HG02970 (cell line): ENCODE results near the gene DACT2.
"Not testable (repeated sequence)": the region's sequence is repeated elsewhere in the genome, so short reads cannot be mapped to it uniquely, and the experiment has no call there.

ENCODE experiments used
- ATAC-seq: cut with Tn5 transposase; IDR thresholded peaks from one replicate; pipeline ENCODE4 v1.9.1; 2021; ENCODE audit warnings: mild to moderate bottlenecking, moderate library complexity, moderate number of reproducible peaks; ENCODE audit not compliant: unreplicated experiment, low FRiP score

DACT2 gene

DNA sequence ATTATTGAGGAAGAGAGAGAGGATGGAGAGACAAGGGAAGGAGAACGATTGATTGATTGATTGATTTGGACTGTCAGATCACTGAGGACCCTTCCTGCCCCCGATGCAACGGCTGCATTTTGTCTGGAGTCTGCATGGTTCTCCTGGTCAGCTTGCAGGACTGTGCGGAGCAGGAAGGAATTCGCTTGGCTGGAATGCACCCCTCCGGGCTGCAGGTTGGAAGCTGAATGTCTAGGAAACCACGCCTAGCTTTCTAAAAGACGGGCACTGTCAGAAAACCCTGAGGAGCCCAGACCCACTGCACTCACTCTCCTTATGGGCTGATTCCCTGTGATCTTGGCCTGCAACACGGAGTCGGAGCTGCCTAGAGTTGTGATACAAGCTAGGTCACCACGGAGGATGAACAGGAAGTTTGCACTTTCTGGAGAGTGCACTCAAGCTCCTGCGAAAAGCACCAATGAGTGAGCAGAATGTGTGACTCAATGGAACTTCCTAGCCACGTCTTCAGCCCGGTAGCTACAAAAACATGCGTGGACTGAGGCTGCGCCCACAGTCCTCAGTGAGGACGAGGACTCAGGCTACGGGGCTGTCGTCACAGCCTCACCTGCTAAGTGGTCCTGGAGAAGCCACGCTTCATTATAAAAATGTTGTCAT lies 14.4 kb downstream of the DACT2 start:
- ATAC-seq = no peak

DNA sequence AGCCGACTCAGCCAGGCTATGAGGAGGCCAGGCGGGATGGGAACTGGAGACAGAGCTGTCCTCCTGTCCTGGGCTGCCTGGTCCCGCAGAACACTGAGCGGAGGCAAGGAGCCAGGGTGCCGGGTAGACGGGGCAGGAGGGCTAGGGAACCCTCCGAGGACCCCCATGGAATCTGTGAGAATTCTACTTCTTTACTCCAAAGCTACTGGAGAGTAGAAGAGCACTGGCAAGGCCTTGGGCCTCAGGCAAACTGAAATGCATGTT lies 14.9 kb downstream of the DACT2 start:
- ATAC-seq = no peak

DNA sequence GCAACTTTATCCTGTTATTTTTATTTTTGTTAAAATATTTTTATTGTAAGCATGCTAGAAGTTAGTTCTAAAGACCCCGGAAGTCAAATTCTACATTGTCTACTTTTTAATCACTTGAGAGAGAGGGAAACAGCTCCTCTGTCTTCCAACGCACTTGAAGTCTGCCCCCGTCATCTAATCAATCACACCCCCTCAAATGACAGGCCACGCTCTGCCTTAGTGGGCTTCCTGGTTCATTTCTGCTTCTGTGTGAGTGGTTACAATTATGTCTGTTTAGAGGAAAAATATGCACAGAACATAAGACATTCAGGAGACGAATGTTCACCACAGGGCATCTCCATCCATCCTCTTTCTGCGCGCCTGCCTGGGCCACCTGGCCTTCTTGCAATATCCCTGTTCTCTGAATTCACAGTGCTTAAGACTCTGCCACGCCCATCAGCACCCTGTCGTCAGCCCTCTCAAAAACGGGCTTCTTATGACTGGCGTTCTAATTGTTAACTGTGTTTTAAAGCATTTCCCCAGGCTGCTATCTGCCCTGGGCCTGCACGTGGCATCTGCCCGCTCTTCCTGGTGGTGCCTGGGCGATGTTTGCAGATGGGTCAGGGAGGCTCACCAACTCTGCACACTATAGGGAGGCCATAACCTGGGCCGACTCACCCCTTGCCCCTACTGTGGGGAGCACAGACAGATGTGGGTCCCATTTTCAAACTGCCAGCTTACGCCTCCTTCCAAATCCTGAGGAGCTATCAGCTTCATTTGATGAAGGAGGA lies 15.4 kb downstream of the DACT2 start:
- no peak for ATAC-seq

DNA sequence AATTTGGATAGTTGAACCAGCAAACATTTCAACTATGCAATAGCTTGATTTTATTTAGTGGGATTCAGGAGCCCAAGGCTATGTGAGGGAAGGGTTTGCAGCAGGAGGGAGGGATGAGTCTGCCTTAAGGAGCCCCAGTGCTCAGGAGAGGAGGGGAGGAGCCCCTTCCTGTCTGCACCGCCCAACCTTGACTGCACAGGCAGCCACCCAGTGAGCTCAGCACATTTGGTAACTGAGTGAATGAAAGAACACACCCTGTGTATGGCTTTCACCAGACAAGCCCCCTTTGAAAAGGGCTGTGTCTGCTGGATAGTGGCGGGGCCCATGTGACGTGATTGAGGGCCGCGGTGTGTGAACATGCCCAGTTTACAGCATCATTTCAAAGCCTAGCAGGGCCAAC lies 17.0 kb downstream of the DACT2 start:
- no peak for ATAC-seq

DNA sequence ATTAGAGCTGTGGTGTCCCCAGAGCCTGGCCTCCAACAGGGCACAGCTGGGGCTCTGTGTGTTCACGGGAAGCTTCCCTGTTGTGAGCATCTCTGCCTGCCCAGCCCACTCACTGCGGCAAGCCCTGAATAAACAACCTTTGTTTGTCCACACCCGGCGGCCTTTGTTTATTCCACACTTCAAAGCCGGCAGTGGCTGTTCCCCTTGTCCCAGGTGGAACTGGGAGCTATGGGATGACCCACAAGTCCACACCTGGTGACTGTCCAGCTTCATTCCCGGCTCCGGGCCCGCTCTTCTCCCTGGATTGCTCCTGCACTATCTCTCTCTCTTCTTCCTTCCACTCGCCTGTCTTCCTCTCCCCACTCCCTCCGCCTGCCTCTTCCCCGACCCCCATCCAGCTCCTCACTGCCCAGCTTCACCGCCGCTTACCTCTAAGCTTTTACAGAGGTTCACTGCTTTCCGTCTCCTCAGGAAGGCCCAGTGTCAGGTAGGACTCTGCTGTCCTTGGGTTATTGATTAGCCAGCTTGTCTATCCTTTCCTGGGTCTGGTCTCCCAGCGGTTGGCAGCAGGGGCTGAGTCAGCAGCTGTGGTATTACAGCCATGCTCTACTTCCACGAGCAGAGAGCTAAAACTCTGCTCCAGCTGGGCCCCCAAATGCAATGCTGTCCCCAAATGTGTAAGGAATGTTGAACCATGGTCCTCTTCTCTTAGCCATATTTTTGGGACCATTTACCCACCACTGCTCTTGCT lies 17.8 kb downstream of the DACT2 start:
- ATAC-seq = no peak

DNA sequence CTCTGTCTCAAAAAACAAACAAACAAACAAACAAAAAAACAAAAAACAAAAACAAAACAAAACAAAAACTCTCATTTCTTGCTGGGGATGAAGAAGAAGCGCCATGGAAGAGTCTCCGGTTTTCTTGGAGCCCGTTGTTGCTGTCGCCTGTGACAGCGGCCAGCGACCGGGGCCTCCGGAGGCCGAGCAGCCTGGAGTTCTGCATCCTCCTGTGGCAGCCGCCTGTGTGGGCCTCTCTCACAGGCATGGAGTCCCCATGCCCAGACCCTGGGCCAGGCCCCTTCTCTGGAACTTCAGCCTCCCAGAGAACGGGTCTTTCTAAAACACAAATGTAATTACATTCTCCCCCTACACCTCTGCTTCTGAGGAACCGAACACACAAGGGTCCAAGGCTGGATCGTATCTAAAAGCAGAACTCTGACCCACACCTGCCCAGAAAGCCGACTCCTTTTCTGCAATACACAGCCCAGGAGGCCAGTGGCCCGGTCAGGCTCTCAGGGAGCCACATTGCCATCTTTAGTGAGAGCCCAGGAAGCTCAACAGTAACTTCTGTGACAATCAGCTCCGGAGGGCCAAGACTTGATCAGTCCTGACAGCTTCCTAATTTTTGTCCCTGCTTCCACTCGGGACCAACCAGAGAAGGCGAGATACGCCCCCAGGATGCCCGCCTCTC lies 18.5 kb downstream of the DACT2 start:
- no peak for ATAC-seq

GRCh38 chr6:168299541-168300511 lies 19.8 kb downstream of the DACT2 start:
- ATAC-seq = no peak

DNA sequence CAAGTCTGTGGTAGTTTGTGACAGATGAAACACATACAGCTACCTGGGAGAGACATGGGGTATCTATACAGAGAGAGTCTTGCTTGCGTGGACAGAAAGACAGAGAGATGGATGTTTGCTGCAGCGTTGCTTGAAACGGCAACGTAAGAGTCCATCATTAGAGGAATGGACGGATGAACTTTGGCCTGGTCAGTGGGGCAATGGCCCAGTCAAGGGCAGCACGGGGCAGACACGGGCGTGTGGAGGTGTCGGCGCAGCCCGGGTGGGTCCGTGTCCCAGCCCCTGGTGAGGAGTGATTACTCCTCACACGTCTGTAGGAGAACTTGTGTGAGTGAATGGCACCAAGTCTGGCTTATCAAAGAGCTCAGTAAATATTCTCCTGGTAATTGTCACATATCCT lies 21.9 kb downstream of the DACT2 start:
- no peak for ATAC-seq

- ATAC-seq = no peak
These were observed 24.7 kb downstream of the DACT2 start for GRCh38 chr6:168294901-168295300.

GRCh38 chr6:168293636-168294530 lies 25.7 kb downstream of the DACT2 start:
- ATAC-seq = no peak

DNA sequence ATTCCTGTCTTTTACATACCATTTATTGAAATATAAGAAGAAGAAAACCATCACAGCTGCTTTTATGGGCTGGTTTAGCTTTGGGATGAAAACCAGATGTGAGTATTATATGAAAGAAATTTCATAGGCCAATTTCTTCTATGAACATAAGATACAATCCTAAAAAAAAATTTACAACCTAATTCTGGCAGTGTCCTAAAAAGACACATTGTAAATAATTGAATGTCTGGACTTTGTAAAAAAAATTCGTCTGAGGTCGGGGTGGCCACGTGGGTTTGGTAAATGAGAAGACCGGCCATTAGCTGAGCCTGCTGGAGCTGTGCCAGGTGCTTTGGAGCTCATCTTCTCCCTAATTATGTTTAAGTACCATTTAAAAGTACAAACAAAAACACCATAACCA lies 26.8 kb downstream of the DACT2 start:
- ATAC-seq = no peak

GRCh38 chr6:168291450-168291849 lies 28.1 kb downstream of the DACT2 start:
- no peak for ATAC-seq

DNA sequence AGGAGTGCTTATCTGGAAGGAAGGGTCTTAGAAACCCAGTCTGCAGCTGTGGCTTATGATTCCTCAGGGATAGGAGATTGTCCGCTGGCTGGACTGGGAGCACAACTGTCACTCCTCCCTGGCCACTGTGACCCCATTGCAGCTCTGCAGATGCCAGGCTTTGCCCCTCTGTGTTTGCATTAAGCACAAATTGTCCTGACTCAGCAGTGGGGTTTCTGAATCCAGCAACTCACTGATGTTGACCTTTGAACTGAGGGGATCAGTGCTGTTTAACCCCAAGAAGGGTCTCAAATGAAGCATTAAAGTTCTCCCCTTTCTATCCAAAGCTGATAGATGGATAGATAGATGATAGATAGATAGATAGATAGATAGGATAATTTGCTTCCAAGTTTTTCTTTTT lies 29.5 kb downstream of the DACT2 start:
- no peak for ATAC-seq

- ATAC-seq = no peak
These were observed 30.0 kb downstream of the DACT2 start for GRCh38 chr6:168289571-168289962.

- no peak for ATAC-seq
These were observed 30.6 kb downstream of the DACT2 start for GRCh38 chr6:168288781-168289570.

DNA sequence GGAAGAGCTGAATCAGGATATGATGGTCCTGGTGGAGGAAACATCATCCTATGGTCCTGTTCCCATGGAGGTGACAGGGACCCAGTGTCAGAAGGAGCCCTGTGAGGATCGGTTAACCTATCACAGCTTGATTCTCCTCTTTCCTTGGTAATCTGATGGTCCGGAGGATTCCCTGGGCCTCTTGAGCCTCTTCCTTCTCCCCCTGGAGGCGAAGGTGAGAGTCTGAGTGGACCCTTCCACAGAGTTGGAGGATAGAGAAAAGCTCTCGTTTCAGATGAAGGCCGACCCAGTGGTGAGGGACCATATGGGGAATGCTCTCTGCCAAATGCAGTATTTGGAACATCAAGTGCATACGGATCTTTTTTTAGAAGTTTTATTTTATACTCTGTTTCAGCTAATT lies 32.1 kb downstream of the DACT2 start:
- ATAC-seq = not testable (repeated sequence)

DNA sequence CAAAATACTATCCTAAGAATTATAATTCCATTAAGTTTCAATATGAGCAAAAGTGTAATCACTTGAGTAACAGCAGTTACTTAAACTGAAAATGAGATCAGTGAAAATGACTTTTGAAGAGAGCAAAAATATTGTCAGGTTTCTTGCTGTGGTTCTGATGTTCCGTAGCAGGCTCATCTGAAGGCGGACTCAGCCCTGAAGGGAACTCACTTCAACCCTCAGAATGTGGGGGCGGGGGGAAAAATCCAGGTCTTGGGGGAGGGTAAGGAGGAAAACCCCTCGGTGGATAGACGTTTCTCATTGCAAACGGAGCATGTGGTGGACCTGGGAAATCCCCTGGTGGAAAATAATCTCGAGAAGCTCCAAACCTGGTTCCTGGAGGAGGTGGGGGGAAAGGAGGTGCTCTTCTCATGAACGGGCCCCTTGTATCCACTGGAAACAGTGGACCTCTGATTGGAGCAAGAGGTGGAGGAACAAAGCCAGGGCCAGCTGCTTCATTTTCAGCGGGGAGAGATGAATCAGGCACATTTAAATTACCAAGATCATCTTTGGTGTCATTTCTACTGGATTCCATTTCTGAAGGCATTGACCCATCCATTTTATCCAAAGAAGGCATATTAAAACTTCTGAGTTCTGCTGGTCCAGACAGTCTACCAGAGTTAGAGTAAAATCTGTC lies 32.7 kb downstream of the DACT2 start:
- not testable (repeated sequence) for ATAC-seq

- ATAC-seq = no peak
These were observed 33.5 kb downstream of the DACT2 start for GRCh38 chr6:168286116-168286515.
